ENCODE measurements around the gene GFOD1. TPM values are rescaled to one million over a fixed set of nuclear protein-coding genes. Genes with fewer than 3 reads are reported as not detected.

The GFOD1 gene
- total and polyA plus RNA-seq, 8 donors, result 1.4 to 2.7 (median 2.1) TPM

- H3K4me3 ChIP-seq, result no peak overlapping the region
- H3K4me1 ChIP-seq, result no peaks in the 10 kb centered on the region
- no peaks in the 10 kb centered on the region for H3K36me3 ChIP-seq
- FAIRE-seq (no peak), DNase-seq (no peak), ATAC-seq (peak in 3 of 4 donors; percentile 73 to 87 (median 74))
- intact Hi-C loops (cut with DNase I), result no loop called here
- WGBS, 2 donors, result 75 to 76% methylated on average over 17 of the region's 17 CpGs
- H3K27me3 ChIP-seq, result no peaks in the 10 kb centered on the region
- TF ChIP-seq CTCF (IDR thresholded peaks at IDR 0.05), result no peak
- peak overlapping the region in 2 of 4 donors; percentile 23 to 47 for H3K27ac ChIP-seq
- H3K9me3 ChIP-seq, result no peaks in the 10 kb centered on the region
Measured at GRCh38 chr6:13526727-13527670, 39.6 kb upstream of the GFOD1 start.

GRCh38 chr6:13526357-13526726 is 38.9 kb upstream of the GFOD1 start:
- intact Hi-C loops (cut with DNase I), result no loop called here
- Histone ChIP-seq H3K4me3 (no peak overlapping the region), H3K9me3 (no peaks in the 10 kb centered on the region), H3K4me1 (no peaks in the 10 kb centered on the region), H3K27ac (peak overlapping the region in 1 of 4 donors; percentile 47), H3K36me3 (no peaks in the 10 kb centered on the region), H3K27me3 (no peaks in the 10 kb centered on the region)
- TF ChIP-seq CTCF (IDR thresholded peaks at IDR 0.05), result no peak
- FAIRE-seq (no peak), ATAC-seq (no peak), DNase-seq (no peak)
- WGBS, 2 donors, result 85% methylated on average over 1 of the region's 1 CpG

GRCh38 chr6:13524801-13525508 is 37.6 kb upstream of the GFOD1 start:
- WGBS, 2 donors, result 70 to 75% methylated on average over 12 of the region's 12 CpGs
- no peaks in the 10 kb centered on the region for H3K36me3 ChIP-seq
- H3K4me1 ChIP-seq, result no peaks in the 10 kb centered on the region
- DNase-seq (no peak), FAIRE-seq (no peak), ATAC-seq (no peak)
- no peaks in the 10 kb centered on the region for H3K9me3 ChIP-seq
- H3K27me3 ChIP-seq, result no peaks in the 10 kb centered on the region
- no peak overlapping the region for H3K4me3 ChIP-seq
- TF ChIP-seq CTCF (IDR thresholded peaks at IDR 0.05), result no peak
- no peak overlapping the region for H3K27ac ChIP-seq
- intact Hi-C loops (cut with DNase I), result no loop called here

GRCh38 chr6:13523826-13524622 is 36.6 kb upstream of the GFOD1 start:
- no peaks in the 10 kb centered on the region for H3K36me3 ChIP-seq
- ATAC-seq, result peak in 1 of 4 donors; percentile 31
- H3K4me3 ChIP-seq, result no peak overlapping the region
- intact Hi-C loops (cut with DNase I), result no loop called here
- no peak for FAIRE-seq
- no peaks in the 10 kb centered on the region for H3K27me3 ChIP-seq
- 80% methylated on average over 11 of the region's 11 CpGs for WGBS, 2 donors
- H3K4me1 ChIP-seq, result no peaks in the 10 kb centered on the region
- no peak for TF ChIP-seq CTCF (IDR thresholded peaks at IDR 0.05)
- DNase-seq, result no peak
- H3K9me3 ChIP-seq, result no peaks in the 10 kb centered on the region
- H3K27ac ChIP-seq, result no peak overlapping the region
